Stimulated activated CD4-positive, alpha-beta T cell treated with anti-CD3 and anti-CD28 coated beads, Interleukin-12 subunit alpha, Interleukin-12 subunit beta, amount 100 ng/mL, for 48 hours (primary cell): ENCODE data around the gene ZNHIT3.
"Not testable (repeated sequence)": the region's sequence is repeated elsewhere in the genome, so short reads cannot be mapped to it uniquely, and the experiment has no call there.

Experiments used
- DNase-seq, 3 donors: peaks; one replicate each; pipeline ENCODE4 v3.0.0-alpha.2; 2020; ENCODE audit warnings: low read depth in 2 of 3, low spot score in 1 of 3

ZNHIT3 gene

DNA sequence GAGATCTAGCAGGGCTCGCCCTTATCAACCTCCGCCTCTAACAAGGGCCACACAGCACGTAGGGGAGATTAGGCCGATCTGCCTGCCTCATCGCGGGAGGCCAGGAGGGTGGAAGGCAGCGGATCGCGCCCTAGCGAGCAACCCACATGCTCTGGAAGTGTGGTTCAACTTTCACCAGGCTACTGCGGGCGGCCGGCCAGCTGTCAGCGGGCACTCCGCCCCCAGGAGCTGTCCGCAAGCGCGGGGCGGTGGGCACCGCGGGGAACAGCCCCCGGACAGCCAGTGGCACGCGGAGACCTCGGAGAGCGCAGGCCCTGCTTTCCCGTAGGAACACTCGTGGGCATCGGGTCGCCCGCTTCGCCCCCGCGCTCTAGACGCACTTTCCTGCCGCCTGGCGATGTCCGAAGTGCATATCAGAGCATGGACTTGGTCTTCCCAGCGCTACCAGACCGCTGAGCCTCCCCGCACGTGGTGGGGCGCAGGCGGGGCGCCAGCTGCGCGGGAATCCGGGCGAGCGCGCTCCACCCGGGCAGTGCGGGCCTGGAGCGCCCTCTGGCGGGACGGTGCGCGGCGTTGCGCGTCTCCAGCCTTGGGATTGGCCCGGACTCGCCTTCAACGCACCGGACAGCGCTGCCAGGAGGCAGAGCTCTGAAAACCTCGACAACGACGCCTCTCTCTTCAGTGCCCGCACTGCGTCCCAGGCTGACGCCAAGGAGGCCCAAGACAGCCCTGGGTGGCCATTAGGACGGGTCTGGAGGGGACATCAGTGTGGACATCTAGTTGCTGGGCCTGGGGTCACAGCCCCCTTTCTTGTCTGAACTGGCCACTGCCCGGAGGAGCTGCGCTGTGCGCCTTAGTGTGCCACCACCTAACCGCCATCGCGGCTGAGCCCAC lies 3.6 kb upstream of the ZNHIT3 start:
- DNase-seq: peak; percentile 68 to 81 (median 80)

DNA sequence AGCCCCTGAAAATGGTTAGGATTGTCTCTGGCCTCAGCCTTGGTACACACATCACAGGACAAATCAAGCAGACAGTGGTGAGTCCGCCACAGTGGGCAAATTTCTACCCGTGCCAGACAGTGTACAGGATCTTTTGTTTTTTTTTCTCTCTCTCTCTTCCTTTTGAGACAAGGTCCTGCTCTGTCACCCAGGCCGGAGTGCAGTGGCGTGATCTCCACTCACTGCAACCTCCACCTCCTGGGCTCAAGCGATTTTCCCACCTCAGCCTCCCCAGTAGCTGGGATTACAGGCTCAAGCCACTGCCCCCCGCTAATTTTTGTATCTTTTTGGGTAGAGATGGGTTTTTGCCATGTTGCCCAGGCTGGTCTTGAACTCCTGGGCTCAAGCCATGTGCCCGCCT lies 2.5 kb upstream of the ZNHIT3 start:
- not testable (repeated sequence) for DNase-seq

DNA sequence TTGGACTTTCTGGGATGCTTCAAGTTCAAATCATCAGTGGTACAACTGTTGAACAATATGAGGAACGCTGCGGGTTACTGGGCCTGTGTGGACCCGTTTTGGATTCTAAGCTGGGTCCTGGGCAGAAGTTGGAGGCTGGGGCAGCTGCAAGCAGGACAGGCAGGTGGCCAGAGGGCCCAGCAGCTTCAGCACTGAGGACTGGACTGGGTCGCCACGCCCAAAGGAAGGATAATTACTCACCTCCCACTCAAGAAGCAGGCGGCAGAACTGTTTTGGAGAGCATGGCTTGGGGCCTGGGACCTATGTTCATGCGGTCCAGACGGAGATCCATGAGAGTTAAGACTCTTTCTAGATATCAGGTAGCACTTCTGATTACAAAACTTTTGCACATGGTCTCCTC lies 1.5 kb upstream of the ZNHIT3 start:
- no peak for DNase-seq

DNA sequence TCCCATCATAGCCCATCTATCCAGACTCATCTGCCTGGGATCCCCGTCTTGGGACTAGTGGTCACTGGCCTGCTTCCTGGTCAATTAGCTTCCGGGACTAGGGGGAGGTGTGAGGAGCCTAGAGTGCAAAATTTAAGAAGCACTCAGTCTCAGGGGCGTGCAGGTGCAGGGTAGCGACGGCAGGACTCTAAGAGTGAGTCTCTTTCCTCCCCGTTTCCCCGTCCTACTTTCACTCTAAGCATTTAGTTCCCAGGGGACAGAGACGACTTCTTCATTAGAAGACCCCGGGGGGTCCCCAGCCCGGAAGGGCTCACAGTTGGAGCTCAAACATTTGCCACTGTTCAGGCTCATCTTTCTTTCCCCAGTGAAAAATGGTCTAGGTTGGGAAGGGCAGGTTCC lies 677 bp upstream of the ZNHIT3 start:
- DNase-seq: no peak

DNA sequence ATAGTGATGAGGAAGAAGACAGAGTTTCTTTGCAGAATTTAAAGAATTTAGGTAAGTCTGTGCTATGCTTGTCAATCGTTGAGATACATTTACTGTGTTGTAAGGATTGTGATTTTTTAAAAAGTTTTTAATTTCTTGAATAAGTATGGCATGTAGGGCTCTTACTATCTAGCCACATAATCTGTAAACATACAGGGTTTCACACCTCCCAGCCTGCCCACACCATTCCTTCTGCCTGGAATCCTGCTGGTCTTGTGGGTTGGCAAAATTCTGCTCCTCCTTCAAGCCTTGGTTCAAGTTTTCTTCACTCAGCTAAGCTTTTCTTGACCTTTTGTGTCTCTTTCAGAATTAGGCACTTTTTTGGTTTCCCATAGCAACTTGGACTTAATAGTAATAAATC lies 7.5 kb downstream of the ZNHIT3 start:
- DNase-seq: no peak

DNA sequence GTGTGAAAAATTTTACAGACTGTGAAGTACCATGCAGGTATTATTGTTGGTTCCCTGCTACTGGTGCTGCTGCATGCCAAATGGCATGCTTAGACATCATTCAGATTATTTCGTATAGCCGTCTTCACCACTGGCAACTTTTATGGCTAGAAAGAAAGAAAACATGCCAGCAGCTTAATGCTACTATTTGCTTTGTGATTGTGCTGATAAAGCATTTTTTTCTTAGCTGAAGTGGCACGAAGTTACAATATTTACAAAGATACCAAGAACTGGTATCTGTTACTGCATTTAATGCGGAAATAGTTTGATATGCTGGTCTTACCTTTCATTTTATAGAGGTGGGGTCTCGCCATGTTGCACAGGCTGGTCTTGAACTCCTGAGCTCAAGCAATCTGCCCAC lies 8.2 kb downstream of the ZNHIT3 start:
- no peak for DNase-seq

DNA sequence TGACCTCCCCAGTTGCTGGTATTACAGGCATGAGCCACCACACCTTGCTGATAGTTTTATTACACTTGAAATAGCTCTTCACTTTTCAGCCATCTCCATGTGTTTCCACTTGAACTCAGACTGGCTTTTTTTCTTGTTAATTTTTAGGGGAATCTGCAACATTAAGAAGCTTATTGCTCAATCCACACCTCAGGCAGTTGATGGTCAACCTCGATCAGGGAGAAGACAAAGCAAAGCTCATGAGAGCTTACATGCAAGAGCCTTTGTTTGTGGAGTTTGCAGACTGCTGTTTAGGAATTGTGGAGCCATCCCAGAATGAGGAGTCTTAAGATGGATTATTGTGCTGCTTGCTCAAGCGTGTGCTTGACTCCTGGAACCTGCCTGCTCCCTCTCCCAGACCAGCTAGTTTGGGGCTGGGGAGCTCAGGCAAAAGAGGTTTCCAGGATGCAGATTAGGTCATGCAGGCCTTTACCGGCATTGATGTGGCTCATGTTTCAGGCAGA lies 8.6 kb downstream of the ZNHIT3 start:
- no peak for DNase-seq

DNA sequence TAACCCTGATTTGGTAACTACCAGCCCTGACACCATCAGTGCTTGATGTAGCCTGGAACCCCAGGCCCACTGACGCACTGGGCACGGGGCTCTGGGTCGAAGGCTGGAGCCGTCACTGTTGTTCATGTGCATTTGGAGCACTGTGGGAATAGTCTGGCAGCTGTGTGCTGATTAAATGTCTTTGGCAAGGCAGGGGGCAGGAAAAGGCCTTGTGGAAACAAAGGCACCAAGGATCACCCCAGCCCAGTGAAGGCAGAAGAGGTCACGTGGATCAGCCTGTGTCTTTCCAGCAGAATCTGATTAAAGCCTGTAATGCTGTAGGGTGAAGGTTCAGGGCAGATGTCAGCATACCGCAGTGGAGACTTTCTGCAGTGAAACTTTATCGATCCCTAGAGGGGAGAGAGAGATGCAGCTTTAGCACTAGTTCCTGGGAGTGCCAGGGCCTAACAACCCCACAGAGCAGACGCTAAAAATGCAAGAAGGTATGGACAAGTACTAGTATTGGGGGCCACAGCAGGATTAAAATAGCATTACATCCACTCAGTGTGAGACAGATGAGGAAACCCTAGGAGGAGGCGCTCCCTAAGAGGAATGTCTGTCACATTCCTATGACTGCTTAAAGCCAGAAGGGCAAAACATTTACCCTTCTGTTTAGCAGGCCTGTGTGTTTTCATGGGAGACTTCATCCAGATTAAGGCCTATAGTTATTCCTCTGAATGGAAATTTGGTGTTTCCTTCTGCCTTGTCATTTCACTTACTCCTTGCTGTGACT lies 9.7 kb downstream of the ZNHIT3 start:
- DNase-seq: no peak

DNA sequence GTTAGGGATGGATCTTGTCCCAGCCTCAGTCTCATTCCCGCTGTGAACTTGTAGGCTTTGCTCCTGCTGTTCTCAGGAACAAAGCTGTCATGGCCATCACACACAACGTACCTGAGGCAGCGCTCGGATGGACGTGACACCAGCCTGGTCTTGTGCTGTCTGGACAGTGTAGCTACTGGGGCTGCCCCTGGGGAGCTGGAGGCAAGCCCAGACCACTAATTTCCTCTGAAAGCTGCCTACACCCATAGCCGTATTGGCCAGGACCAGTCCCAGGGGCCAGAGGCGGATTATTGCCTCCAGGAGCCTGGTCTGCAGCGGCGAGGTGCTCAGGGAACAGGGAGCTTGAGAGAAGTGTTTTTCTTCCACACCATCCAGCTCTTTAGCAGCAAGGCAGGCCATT lies 11.7 kb downstream of the ZNHIT3 start:
- DNase-seq: no peak

DNA sequence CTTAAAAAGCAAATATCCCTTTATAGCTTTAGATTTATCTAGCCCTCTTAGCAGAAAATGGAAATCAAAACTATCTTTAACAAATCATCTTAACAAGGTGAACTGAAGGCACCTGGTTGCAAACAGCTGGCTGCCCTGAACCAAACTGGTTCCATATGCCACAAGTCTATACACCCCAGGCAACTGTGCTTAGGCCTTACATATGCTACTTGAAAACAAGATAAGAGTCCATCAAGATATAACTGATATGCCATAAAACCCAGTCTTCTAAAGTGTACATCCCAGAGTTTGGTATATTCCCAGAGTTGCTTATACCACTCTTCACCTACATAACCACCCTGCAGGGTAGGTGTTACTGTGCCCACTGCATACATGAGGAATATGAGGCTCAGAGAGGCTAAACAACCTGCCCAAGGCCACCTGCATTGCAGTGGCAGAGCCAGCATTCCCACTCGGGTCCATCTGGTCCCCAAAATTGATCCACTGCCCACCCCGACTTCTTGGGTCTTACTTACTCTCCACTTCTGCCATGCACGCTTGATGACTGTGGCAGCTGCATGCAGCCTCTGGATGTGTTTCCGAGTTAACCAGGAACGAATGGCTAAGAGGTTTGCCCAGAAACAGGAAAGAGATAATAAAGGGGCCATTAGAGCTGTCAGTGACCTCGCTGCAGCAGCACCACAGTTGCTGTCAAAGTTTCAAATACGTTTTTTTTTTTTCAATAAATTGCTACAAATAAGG lies 12.2 kb downstream of the ZNHIT3 start:
- DNase-seq: no peak

DNA sequence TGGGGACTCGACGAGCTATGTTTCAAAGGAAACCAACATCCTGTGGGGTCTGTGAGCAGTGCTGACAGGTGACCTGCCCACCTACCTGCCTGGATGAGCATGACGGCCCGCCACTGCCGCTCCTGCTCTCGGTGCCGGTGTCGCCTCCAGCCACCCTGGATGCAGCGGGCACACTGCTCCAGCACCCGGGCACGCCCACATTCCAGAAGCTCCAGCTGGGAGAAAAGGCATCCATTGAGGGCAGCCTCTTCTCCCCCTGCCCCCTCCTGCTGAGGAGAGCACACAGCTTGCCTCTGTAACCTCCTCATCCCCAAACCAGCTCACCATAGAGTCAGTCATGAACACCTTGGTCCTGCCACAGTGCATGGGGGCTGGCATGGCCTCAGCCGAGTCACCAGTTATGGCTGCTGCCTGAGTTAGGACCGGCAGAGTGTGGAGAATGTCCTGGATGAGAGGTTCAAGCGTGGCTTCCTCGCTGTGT lies 14.3 kb downstream of the ZNHIT3 start:
- DNase-seq: no peak

DNA sequence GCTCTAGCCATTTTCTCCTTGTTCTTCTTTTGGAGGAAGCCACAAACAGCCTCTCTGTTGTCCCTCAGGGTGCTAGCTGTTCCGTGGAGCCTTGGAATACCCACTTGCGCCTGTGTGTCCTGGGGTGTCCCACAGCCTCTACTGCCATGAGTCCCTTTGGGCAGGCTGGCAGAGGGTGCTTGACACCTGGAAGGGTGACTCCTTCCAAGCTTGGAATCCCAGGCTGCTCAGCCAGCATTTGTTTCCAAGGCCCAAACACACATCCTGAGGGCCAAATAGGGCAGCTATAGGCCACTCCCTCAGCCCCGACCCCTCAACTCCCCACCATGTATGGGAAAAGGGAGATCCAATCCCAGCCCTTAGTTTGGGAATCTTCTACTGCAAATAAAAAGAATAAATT lies 14.9 kb downstream of the ZNHIT3 start:
- no peak for DNase-seq

DNA sequence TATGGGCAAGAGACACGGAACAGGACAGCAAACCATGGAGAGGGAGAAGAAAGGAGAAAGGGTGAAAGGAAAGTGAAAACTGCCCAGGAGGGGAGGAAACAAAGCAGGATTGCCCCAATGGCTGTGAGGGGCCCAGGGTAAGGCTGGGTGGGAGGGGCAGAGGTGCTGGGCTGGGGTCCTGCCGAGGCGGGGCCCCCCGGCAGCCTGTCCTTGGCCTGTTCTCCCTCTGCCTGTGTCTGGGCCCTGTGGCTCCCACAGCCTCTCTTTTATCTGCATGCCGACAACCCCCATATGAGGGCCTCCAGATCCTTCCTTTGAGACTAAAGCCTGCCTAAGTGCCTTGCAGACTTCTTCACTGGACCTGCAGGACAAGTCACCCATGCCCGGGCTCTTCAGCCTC lies 15.5 kb downstream of the ZNHIT3 start:
- DNase-seq: no peak

DNA sequence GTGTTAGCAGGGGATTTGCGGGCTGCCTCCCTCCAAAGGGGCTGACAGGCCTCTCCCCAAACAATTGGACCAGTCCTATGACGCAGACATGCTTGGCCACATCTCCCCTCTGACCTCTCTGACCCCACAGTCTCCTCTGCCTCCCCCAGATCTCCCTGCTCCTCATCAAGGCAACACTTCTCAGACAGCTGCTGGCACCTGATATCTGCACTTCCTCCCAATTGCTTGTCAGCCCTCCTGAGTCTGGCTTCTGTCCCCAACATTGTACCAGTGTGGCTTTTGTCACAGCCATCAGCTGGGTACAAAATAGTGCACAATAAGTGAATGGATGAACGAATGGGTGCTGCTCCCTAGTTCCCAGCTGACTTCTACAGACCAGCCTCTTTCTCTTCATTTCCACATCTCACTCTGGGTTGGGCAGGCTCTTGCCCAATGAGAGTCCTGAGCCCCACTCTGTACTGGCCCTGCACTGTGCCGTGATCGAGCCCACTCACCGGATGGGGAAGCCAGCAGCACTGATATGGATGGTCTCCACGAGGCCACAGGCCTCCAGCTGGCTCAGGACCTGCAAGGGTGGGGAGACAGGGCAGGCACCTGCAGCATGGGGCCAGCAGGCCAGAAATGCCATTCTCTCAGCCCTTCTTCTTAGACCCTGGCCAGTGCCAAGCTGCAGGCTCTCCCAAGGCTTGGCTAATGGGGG lies 17.1 kb downstream of the ZNHIT3 start:
- no peak for DNase-seq

DNA sequence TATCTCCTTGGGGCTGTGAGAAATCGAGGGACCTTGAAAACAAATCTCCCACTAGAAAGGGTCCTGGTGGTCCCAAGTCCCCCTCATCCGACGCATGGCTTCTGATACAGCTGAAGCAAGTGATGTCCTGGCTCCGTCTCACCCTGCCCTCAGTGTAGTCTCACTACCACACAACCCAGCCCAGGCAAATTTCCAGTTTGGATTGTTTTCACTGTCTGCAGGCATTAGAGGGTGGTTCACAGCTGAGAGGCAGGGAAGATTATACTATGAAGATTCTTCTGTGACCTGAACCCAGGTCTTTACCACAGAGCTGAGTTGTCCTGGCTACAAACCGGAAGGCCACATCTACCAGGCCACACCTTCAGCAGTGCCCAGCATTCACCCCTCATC lies 17.7 kb downstream of the ZNHIT3 start:
- DNase-seq: no peak

DNA sequence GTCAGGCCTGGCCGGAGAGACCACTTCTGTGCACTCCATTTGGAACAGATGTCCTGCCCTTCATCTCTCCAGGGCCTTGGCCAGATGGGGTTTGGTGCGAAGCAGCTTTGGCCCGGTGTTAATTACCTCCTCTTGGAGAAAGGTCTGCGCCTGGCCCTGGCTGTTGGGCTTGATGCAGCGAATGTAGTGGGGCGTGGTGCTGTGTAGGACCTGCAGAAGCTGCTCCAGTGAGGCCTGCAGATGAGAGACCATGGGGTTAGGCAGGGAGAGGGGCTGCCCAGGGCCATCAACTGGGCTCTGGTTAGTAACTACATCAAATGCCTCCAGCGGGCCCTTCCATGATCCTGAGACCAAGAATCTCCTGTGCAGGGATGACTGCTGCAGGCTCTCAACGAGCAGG lies 18.7 kb downstream of the ZNHIT3 start:
- DNase-seq: no peak

DNA sequence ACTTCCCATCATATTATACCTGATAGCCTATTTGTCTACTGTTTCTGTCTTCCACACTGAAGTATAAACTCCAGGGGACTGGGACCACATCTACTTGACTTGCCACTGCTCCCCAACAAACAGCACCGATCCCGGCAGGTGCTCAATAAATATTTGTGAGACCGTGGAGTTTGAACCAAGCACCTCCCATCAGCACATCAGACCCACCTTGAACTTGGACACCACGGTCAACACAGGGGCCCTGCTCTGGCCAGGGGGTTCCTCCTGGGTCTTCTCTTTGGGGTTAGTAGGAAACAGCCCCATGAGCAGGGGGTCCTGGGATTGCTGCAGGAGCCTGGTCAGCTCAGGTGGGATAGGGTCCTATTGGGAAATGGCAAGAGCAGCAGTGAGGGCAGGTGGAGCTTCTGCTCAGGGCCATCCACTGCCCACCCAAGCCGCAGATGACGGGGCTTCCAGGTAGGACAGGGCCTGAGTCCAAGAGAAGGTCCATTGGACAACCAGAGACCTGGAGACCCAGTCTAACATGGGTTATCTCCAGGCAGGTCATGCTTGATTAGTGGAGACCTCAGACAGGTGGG lies 19.9 kb downstream of the ZNHIT3 start:
- no peak for DNase-seq

DNA sequence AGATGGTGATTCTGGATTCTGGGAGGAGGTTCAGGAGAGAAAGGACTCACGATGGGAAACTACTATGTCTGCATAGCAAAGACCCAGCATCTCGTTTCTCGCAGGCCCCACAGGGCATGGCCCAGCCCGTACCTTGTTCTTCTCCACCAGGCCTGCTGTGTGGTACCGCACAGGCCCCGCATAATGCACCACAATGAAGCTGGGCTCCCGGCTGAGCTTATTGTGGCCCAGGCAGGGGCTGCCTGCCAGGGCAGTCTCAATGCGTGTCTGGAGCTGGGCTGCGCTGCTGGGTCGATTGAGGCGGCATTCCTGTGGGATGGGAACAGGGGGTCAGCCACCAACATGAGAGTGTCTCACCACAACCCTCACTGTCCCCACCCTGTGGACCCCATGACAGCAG lies 20.4 kb downstream of the ZNHIT3 start:
- no peak for DNase-seq

DNA sequence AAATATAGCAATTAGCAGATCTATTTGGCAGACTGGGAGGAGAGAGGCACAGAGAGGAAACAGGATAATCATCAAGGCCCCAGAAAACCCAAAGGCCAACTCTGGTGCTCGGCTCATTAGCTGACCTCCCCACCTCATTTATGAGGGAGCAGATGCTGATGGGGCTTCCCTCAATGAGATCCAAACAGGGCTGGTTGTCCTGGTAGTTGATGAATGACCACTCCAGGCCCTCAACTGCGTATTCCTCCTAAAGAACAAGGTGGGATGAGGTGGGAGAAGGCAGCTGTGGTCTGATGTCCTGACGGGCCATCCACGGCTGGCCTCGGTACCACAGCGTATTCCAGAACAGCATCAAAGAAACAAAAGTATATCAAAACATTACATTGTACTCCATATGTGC lies 20.8 kb downstream of the ZNHIT3 start:
- no peak for DNase-seq

DNA sequence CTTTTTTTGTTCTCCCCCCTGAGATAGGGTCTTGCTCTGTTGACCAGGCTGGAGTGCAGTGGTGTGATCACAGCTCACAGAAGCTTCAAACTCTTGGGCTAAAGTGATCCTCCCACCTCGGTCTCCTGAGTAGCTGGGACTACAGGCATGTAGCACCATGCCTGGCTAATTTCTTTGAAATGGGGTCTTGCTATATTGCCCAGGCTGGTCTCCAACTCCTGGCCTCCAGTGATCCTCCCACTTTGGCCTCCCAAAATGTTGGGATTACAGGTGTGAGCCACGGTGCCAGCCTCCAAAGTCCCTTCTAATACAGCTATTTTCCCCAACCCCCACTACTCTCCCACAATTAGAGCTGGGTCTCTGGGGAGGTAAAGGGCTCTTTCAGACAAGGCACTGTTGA lies 22.0 kb downstream of the ZNHIT3 start:
- not testable (repeated sequence) for DNase-seq
